OCI-M2 (cell line): ENCODE measurements around the gene KIZ.

Source experiments
- DNase-seq: peaks from one replicate; lab custom pipeline; 2025; ENCODE audit not compliant: unreplicated experiment; lab: John Stamatoyannopoulos, UW

Gene KIZ

DNA sequence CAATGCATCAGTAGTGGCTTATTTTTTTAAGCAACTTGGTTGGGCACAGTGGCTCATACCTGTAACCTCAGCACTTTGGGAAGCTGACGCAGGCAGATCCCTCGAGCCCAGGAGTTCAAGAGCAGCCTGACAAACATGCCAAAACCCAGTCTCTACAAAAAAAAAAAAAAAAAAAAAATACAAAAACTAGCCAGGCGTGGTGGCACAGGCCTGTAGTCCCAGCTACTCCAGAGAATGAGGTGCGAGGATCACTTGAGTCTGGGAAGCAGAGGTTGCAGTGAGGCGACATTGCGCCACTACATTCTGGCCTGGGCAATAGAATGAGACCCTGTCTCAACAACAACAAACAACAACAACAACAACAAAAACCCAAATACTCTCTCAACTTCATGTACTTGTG lies 132.5 kb downstream of the KIZ start:
- DNase-seq, result no peak

DNA sequence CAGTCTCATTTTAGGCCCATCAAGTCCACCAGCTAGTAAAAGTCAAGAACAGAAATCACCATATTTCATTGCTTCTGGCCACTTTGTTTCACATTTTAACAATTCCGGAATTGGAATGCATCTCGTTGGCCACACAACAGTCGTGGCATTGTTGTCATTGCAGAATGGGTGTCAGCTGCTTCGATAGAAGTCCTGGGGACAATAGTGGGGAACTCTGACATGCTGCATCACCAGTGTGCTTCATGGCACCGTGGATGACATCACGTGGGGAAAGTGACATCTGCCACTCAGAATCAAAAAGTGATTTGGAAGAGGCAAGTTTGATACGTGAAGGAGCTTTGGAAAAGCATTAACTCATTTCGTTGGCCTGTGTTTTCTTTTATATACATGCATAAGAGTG lies 133.5 kb downstream of the KIZ start:
- no peak for DNase-seq

DNA sequence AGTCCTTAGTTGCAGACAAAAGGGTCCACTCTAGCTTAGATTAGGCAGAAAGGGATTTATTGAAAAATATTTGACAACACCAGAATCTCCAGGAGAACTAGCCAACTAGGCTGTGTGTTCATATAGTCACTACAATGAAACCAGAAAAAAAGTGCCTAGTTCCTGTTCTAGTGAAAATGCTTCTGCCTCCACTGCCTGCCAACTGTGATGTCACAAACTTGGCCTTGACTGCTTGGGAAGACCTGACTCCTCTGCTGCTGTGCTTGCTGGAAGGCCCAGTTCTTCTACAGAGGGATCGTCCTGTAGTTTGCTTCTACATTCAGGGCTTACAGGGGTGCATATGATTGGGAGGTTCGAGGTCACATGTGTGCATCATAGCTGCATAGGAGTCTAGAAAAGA lies 136.9 kb downstream of the KIZ start:
- DNase-seq, result no peak

DNA sequence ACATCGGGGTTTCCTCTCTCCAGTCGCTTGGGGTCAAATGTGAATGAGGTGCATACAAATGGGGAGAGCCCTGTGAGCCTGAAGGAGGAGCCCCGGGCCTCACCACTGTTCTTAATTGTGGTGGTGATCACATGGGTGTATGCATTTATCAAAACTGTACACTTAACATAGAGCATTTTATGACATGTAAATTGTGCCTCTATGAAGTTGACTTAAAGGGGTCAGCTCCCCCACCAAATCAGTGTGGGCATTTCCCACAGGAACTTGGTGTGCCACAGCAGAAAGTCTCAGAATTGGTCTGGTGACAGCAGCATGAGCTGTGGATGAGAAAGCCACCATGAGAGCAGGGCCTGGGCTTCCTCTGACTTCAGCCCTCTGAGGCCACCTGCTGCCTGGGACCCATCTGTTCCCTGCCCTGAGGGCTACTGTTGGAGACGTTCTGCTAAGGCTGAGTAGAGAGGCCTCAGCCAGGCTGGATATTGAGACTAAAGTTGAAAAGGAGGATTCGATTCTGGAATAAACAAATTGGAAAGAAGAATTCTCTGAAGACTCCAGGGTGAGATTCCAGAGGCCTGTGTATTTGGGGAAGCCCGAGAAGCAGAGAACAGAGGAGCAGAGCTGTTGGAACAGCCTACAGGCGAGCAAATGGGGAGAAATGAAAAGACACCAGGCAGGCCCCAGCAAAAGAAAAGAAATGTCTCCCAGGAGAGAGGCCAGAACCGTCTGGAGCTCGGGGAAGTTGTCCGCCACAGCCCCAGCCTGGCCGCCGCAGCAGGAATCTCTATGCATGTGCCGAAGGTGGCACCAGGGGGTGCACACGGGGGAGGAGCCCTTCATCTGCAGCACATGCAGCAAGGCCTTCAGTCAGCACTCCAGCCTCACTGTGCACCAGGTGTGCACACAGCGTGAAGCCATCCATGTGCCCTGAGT lies 139.6 kb downstream of the KIZ start:
- no peak for DNase-seq

DNA sequence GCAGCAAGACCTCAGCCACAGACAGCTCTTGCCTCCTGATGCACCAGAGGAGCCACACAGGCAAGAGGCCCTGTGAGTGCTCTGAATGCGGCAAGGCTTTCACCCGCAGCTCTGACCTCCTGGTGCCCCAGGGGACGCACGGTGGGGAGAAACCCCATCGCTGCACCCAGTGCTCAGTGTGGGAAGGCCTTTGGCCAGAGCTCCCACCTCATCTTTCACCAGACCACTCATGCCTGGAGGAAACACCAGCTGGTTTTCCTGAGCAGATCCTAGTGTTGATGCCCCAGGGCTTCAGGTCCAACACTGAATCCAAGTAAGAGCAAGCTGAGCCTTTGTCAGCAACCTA lies 140.3 kb downstream of the KIZ start:
- DNase-seq, result no peak

DNA sequence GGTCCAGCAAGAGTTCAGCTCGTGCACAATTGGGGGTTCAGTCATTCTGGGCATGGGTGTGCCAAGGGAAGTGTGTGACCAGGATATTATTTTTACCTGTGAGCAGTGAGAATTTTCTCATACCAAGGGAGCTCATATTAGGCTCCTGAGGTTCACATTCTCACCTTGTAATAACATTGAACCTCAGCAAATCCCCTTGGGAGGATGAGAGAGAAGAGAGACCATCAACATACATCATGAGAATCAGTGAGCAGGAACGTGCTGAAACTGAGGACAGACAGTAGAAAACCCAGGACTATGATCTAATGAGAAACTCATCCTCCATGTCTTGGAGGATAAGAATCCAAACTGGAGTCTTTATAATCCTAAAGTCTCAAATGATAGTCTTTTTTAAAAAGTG lies 143.9 kb downstream of the KIZ start:
- DNase-seq, result no peak

DNA sequence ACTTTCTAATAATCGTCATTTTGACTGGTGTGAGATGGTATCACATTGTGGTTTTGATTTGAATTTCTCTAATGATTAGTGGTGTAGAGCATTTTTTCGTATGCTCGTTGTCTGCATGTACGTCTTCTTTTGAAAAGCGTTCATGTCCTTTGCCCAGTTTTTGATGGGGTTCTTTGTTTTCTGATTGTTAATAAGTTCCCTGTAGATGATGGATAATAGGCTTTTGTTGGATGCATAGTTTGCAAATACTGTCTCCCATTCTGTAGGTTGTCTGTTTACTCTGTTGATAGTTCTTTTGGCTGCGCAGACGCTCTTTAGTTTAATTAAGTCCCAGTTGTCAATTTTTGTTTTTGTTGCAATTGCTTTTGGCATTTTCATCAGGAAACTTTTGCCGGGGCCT lies 144.9 kb downstream of the KIZ start:
- DNase-seq, result no peak

DNA sequence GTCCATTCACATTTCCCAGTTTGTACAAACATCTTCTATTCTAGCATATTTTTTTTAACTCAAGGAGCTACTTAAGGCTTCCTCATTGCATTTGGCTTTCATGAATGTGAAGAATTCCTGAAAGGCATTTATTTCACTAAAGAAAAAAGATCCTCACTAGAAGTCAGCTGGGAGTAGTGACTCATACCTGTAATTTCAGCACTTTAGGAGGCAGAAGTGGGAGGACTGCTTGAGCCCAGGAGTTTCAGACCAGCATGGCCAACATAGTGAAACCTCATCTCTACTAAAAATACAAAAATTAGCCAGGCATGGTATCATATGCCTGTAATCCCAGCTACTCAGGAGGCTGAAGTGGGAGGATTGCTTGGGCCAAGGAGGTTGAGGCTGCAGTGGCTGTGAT lies 146.4 kb downstream of the KIZ start:
- no peak for DNase-seq

DNA sequence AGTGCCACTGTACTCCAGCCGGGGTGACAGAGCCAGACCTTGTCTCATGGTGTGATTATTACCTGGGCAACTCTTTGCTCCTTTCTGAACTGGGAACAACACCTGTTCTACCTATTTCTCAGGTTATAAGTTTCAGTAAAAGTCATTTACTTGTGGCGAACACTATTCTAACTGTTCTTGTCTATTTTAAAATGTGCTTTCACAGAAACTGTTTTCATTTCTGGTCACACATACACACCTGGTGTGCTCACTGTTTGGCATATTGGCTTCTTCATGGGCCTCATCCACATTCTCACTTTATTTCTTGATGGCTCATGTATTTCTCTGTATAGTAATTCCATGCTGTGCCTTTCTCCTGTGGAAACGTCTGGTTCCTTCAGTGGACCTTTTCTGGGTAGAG lies 146.8 kb downstream of the KIZ start:
- DNase-seq, result no peak

DNA sequence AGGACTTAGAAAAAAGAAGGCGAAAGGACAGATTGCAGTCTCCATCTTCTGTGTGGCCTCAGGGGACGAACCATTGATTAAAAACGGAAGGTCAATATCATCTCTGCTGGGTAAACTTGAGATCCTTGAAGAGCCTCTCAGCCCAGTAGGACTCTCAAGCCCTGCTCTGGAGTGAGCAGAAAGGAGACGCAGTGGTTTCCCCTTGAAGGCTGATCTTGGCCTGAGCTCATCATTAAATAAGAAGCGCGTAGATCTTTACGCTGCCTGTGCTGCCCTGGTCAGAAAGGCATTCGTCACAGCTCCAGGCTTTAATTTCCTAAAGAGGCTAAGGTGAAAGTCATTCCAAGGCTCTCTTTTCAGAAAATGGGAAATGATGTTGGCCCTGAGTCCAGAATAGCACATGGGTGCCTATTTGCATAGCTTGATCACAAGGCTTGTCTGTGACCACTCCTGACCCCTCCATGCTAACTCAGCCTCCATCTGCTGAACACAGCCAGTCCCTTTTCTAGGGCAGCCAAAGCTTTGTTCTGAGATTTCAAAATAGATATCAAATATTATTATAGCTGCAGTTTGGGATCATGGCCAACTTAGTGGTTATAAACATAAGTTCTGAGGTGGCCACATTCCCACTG lies 148.0 kb downstream of the KIZ start:
- DNase-seq, result no peak

DNA sequence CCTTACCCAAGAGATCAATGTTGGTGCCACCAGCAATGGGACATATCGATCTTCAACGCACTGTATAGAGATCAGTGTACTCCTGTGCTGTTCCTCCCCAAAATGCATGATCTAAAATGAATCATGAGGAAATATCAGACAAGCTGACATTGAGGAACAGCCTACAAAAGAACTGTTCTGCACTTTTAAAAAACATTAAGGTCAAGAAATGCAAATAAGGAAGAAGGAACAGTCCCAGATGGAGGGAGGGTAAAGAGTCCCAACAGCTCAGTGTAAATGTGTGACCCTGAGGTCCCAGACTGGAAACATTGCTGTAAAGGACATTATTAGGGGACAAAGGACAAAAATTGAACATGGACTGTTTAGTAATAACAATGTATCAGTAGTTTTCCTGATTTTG lies 152.9 kb downstream of the KIZ start:
- DNase-seq, result no peak

DNA sequence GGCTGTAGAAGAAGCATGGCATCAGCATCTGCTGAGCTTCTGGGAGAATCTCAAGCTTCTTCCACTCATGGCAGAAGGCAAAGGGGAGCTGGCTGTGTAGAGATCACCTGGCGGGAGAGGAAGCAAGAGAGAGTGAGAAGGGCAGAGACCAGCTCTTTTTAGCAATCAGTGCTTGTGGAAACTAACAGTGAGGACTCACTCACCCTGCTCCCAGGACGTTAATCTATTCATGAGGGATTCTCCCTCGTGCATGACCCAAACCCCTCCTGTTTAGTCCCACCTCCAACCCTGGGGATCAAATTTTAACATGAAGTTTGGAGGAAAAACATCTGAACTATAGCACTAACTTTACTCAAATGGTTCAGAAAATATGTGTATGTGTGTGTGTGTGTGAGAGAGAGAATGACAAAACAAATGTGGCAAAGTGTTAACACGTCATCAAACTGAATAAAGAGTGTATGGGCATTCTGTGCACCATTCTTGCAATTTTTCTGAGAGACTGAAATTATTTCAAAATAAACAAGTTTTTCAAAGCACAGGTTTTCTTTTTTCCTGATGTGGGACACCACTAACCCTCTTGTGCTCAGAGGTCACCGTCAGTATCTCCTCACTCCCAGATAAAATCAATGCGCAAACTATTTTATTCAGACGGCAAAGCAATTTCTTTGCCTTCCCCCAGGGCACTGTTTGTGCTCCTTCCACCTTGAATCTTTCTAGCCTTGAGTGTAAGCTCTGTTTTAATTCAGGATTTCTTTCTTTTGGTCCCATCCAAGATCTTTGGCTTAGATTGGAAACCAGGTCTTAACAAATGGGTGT lies 154.0 kb downstream of the KIZ start:
- no peak for DNase-seq

DNA sequence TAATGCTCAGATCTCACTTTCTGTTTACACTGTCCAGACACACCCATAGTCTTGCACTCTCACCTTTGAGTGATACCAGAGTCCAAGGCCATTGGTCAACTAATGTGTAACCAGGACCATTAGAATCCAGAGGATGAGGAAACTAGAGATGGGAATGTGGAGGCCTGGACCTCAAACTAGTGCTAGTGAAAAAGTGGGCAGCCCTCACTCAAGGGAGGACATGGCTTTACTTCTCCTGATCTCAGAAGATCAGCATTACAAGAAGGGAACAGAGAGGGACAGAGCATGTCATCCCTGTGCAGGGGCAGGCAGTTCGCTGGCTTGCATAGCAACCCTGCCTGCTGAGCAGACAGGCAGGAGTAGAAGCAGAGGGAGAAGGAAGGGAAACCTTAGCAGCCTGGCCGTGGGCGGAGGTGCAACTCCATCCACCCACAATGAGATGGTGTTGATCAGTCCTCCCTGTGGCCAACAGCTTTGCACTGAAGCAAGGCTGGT lies 154.7 kb downstream of the KIZ start:
- DNase-seq, result no peak

DNA sequence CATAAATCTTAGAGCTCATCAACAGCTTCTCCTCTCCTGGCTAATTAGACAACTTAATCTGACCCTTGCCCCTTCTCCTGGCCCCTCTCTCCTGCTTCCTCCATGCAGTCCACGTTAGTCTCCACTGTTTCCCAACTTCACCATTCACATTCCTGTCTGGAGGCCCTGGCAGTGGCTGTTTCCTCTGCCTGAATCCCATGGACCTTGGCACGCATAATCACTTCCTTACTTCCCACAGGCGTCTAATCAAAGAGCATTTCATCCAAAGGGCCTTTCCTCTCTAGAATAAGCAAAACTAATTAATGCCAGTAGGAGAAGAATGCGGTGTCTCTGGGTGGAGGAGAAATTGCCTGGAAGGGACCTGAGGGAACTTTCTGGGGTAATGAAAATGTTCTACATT lies 160.9 kb downstream of the KIZ start:
- no peak for DNase-seq

DNA sequence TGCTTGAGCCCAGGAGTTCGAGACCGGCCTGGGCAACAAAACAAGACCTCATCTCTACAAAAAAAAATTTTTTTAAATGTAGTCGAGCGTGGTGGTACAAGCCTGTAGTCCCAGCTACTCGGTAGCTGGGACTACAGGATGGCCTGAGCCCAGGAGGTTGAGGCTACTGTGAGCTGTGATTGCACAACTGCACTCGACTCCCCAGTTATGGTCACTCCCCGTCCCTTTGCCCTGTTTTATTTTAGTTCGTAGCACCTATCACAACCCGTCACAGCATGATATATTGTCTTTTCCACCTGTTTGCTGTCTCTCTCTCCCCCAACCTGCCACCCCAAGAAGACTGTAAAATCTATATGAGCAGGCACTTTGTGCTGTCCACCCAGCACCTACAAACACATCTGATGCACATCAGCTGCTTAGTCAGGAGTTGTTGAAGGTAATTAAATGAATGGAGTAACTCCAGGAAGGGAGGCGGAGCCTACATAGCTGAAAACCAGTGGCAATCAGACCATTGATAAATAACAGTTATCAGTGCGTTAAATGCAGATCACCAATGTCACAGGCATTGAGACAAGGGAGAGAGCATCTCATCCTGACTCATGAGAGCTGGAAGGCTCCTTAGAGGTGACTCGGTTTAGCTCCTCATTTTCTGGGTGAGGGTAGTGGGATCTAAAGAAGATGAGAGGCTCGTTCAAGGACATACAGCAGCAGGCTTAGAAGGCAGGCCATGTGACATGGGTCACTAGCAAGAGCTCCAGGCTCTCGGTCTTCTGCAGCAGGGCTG lies 162.9 kb downstream of the KIZ start:
- no peak for DNase-seq

DNA sequence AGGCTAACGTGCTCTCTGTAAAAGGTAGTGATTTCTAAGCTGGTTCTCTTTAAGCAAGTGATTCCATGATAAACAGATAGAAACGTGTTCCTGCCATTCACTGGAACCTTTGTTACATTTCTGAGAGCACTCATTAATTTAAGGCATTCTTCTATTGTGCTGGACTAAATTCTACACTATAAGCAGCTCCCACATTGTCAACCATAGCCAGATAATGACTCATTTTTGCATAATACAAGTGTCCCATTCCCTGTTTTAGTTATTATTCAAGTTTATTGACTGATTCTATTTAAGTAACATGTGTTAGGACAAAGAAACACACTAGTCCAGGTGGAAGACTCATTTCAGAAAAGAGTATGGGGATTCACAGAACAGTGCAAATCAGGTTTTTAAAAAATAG lies 163.8 kb downstream of the KIZ start:
- no peak for DNase-seq

DNA sequence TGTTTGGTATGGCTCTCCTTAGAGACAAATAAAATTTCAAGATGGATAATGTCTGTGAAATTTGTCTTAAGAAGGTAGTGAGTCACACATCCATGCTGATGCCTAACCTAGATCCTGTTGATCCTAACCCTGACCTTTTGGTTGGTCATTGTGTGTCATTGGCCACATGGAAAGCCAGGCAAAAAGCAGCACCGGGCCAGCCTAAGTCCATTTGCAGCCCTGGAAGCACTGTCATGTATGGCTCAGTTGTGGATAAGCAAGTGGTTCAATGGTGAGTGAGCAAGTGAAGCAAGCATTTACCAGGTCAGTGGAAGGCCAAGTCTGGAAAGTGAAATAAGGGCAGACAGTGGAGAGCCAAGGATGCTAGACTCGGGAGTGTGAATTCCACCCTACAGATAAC lies 165.1 kb downstream of the KIZ start:
- DNase-seq, result no peak

DNA sequence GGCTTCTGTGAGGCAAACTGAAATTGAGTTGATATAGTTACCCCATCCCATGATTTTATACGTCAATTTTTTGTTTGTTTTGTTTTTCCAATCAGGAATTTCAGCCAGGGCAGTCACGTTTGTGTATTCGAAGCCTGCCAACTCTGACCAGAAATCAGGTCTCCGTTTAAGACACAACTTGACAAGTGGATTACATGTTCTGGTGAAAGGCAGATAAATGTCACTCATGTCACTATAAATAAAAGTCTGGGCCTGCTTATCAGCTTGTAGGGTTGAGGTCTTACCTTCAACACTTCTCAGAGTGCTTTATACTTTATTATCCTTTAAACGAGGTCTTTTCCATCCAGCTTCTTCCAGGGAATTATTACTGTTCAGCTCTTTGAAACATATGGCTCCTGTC lies 168.9 kb downstream of the KIZ start:
- no peak for DNase-seq
